Hematopoietic multipotent progenitor cell treated with erythropoietin and hydrocortisone succinate and interleukin-3 and kit ligand, for 8 days (in vitro differentiated cells): ENCODE measurements around the gene CCDC172.
A peak's percentile ranks its signal among the peaks of the same experiment; 100 is the strongest.
"Not testable (repeated sequence)": the region's sequence is repeated elsewhere in the genome, so short reads cannot be mapped to it uniquely, and the experiment has no call there.

Source experiments
- DNase-seq: peaks from one replicate; pipeline ENCODE4 v3.0.0-alpha.2; 2015

CCDC172 gene

GRCh38 chr10:116336866-116337265 lies 12.6 kb downstream of the CCDC172 start:
- DNase-seq: no peak

DNA sequence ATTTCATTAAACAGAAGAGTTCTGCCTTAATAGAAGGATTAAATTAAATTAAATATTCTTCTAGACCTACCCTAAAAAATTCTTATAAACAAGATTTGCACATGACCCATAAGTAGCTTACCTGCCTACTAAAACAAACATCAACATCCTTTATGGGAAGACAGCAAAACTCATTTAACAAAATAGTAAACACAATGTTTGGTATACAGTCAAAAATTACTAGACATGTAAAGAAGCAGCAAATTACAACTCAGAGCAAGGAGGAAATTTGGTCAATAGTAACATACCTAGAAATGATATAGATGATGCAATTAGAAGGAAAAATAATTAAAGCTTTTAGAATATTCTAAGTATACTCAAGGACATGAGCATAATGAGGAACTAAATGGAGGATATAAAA lies 27.9 kb downstream of the CCDC172 start:
- DNase-seq: no peak

GRCh38 chr10:116353817-116354216 lies 29.6 kb downstream of the CCDC172 start:
- no peak for DNase-seq

- DNase-seq: no peak
These were observed 31.1 kb downstream of the CCDC172 start for GRCh38 chr10:116355341-116355740.

DNA sequence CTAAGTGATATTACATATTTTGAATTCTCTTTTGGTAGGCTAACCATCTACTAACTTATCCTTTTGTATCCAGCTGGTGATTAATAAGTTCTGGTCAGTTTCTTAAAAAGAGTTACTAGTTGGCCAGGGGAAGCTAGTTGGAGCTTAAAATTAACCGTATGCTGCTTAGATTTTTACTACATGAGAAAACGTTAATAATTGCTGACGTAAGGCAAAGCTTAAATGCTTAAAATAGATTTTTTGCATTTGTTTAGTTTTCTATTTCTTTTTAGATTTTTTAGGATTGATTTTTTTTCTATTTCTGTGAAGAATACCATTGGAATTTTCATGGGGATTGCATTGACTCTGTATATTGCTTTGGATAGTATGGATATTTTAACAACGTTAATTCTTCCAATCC lies 32.6 kb downstream of the CCDC172 start:
- no peak for DNase-seq

DNA sequence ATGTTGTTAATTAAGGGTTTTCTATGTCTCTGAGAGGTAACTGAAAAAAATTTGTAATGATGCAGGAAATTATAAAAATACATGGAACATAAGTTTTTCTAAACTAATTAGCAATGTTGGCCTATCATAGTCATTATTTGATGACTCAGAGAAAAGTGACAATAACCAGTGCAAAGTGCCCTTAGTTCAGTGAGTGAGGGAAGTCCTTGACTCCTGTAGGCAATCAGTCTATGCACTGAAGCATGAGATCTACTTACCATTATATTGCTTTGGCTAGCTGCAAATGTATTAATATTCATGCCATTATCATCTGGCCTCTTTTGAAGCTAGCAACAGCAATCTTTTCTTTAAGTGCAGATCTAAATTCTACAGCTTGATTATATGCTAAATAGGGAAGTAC lies 40.6 kb downstream of the CCDC172 start:
- no peak for DNase-seq

GRCh38 chr10:116371737-116372136 lies 47.5 kb downstream of the CCDC172 start:
- DNase-seq: no peak

- DNase-seq: no peak
These were observed 58.0 kb downstream of the CCDC172 start for GRCh38 chr10:116382290-116382689.

DNA sequence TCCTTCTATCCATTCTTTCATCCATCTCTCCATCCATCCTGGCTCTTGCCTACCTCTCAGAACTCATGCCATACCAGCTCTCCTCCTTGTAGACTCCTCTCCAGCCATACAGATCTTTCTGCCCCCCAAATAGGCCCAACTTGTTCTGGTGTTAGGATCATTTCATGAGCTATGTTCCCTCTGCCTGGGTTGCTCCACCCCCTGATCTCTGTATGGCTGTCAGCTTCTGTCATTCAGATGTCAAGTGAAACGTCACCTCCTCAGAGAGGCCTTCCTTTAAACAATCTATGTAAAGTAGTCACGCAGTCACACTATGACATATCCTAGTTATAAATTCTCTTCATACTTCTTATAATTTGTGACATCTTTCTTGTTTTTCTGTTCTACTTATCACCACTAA lies 61.1 kb downstream of the CCDC172 start:
- DNase-seq: no peak

GRCh38 chr10:116385994-116386809 lies 62.0 kb downstream of the CCDC172 start:
- peak; percentile 44 for DNase-seq

- not testable (repeated sequence) for DNase-seq
These were observed 69.1 kb downstream of the CCDC172 start for GRCh38 chr10:116393246-116393831.

DNA sequence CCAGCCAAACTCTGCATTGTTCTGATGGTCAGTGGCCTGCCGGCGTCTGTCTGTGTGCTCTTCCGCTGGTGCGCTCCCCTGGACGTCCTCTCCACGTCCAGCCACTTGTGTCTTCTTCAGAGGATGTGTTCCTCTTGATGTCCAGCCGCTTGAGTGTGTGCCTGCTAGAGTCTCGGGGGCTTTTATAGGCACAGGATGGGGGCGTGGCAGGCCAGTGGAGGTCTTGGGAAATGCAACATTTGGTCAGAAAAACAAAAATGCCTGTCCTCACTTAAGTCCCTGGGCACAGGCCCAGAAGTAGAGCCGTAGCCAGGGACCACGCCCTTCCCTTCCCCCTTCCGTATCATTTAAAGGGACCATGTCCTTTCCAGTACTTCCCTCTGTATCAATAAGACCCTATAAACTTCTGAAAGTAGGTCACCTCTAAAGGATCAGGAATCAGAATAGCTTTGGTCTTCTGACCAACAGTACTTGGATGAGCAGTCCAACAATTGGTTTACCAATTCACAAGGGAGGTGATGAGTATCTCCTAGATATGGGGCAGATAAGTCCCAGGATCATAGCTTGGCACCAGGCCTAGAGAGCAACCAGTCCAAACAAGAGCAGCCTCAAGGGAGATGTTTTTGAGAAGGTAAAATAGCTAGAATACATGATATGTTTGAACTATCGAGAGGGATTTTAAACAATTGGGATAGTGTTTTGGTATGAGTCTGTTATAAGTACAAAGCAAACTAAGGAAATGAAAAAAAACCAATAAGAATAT lies 71.2 kb downstream of the CCDC172 start:
- no peak for DNase-seq

DNA sequence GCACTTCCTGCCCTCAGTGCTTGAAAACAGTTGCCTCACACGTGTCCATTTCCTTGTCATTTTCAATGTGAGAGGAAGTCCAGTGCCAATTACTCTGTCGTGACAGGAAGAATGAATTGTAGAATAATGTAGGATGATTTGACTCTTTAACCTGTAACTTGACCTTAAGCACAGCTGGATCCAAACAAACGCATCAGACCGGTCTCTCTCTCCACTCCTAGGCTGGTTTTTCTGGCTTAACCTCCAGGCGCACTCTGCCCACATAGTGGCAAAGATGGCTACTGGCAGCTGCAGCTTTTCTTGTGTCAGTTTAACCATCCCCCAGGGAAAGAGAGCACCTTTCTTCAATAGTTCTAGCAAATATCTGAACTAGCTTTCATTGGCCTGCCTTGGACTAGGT lies 74.0 kb downstream of the CCDC172 start:
- DNase-seq: no peak

DNA sequence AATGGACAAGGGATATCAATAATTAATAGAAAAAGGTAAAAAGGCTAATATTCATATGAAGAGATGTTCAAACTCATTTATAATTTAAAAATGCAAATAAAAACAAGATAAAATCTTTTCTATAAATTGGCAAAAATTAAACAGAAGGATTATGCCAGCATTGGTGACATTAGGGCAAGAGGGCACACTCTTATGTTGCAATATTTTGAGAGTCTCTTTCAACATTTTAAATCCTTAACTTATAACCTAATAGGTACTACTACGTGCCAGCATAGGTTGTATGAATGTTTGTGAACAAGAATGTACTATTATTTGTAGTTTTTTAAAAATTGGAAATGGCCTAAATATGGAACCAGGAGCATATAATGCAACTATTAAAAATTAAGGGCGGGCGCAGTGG lies 78.6 kb downstream of the CCDC172 start:
- no peak for DNase-seq

GRCh38 chr10:116403740-116404250 lies 79.5 kb downstream of the CCDC172 start:
- no peak for DNase-seq

- no peak for DNase-seq
These were observed 84.5 kb downstream of the CCDC172 start for GRCh38 chr10:116408719-116409118.

DNA sequence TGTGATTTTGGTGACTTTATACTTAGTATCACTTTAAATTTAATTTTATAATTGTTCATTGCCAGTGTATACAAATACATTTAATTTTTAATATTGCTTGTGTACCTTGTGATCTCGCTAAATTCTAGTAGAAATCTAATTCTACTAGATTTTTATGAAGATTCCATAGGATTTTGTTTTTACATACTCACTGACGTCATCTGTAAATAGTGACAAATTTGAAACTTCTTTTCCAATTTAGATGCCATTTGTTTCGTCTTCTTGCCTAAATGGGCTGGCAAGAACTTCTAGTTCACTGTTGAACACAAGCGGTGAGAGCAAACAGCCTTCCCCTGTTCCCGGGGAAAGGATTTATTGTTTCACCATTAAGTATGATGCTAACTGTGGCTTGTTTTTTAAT lies 86.1 kb downstream of the CCDC172 start:
- no peak for DNase-seq

- no peak for DNase-seq
These were observed 93.6 kb downstream of the CCDC172 start for GRCh38 chr10:116417821-116418220.

DNA sequence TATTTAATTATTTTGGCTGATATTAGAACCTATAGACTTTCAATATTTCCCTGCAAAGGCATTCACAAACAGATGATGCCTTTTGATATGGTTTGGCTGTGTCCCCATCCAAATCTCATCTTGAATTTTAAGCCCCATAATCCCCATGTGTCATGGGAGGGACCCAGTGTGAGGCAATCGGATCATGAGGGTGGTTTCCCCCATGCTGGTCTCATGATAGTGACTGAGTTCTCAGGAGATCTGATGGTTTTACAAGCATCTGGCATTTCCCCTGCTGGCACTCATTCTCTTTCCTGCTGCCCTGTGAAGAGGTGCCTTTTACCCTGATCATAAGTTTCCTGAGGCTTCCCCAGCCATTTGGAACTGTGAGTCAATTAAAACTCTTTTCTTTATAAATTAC lies 94.1 kb downstream of the CCDC172 start:
- no peak for DNase-seq

DNA sequence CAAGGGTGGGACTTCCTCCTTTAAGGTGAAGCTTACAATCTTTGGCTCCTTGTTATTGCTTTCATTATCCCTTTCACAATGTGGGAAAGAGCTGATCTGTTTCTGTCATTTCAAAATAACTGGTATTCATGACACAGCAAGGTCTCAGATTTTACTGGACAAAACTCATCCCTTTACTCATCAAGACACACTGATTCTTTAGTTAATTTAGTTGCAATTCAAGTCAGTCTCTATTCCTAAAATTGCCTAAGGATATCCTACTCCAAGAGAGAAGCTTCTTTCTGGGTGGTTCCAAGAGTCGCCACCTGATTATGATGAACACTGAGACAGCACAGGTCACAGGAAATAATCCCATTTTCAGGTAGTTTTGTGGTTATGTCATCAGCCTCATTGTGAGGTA lies 97.6 kb downstream of the CCDC172 start:
- no peak for DNase-seq

DNA sequence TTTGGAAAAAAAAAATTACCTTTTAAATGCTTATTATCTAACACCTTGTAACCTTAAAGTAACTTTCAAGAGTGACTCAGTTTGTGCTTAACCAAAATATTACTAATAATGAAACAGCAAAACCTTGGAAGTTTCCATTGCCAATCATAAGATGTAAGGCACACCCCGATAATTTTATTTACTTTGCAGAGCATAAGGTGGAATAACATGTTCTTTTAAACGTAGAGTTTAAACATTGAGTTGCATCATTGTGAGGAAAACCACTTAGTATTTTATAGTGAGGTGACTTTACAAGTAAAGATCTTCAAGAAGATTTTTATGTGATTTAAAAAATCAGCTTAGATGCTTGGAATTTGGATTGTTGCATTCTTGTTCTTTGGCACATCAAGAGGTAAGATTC lies 103.4 kb downstream of the CCDC172 start, which contains the start of gene PNLIPRP3:
Gene PNLIPRP3, plus strand, starts transcription at position 177 of the 400 bp plus-strand sequence. Its CDS starts 166 bp downstream, at position 343.
- DNase-seq: no peak

DNA sequence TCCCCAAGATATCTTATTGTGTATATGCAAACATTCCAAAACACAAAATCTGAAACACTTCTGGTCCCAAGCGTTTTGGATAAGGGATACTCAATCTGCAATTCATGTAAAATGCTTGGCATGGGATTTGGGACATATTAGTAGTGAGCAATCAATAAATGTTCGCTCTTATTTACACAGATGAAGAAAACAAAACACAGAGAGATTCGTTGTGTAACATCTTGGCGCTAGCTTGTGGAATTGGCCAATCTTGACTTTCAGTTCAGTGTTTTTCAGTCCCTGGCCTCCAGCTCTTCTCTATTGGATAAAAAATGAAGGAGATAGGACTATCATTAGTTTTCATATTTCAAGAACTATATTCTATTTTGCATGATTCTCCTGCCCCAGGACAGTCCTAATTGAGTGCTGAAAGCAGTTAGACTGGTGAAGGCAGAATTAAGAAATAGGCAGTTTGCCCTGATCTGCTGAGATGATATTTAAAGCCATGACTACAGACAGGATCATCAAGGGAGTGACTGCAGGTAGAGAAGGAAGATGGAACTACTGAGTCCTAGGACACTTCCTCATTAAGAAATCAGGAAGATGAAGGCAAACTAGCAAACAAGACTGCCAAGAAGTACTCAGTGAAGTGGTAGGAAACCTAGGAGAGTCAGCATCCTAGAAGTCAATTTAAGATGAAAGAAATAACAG lies 105.2 kb downstream of the CCDC172 start:
- DNase-seq: no peak
